Stomach (tissue), 9 donors: ENCODE results near the gene KTN1. TPM values are rescaled to one million over a fixed set of nuclear protein-coding genes. Genes with fewer than 3 reads are reported as not detected.

ENCODE experiments used
- DNase-seq, 2 donors: peaks; one replicate each; pipeline versions ENCODE4 v3.0.0 to v3.0.0-alpha.2; 2013 to 2019
- H3K27ac ChIP-seq, 5 donors: fragments of 200-600 bp in 4 of 5; sonication (generic) in 4 of 5; one replicate each; pipeline ENCODE4 v1.5.1; 2013 to 2019; ENCODE audit warnings: mild to moderate bottlenecking in 1 of 5, moderate library complexity in 1 of 5
- H3K27me3 ChIP-seq, 3 donors: fragments of 200-600 bp; sonication (generic); one replicate each; pipeline ENCODE4 v1.5.1; 2017 to 2019; ENCODE audit warnings: mixed run types in 1 of 3
- H3K36me3 ChIP-seq, 4 donors: fragments of 200-600 bp; sonication (generic); 1 replicate in 3 of 4; 2 replicates in 1 of 4; pipeline ENCODE4 v1.5.1; 2016 to 2019
- H3K4me1 ChIP-seq, 4 donors: fragments of 200-600 bp; sonication (generic); one replicate each; pipeline ENCODE4 v1.5.1; 2016 to 2019
- H3K4me3 ChIP-seq, 4 donors: fragments of 200-600 bp; sonication (generic) in 3 of 4; one replicate each; pipeline ENCODE4 v1.5.1; 2016 to 2019; ENCODE audit warnings: mild to moderate bottlenecking in 1 of 4
- H3K9me3 ChIP-seq, 4 donors: fragments of 200-600 bp; sonication (generic); one replicate each; pipeline ENCODE4 v1.5.1; 2016 to 2019
- EP300 ChIP-seq: sonication (generic); formaldehyde crosslinking; IDR thresholded peaks from one replicate; pipeline ENCODE4 v1.6.1; 2017; ENCODE audit warnings: antibody characterized with exemption
- POLR2A ChIP-seq, 4 donors: fragments of 450-650 bp; IDR thresholded peaks; one replicate each; pipeline ENCODE4 v1.6.1; 2016; ENCODE audit warnings: antibody characterized with exemption in 4 of 4, control low read depth in 2 of 4, mild to moderate bottlenecking in 1 of 4, moderate library complexity in 1 of 4
- POLR2AphosphoS5 ChIP-seq, 3 donors: sonication (generic); formaldehyde crosslinking; IDR thresholded peaks; one replicate each; pipeline ENCODE4 v1.6.1; 2016; ENCODE audit warnings: antibody characterized with exemption in 3 of 3
- WGBS, 5 donors: extraction: QIAGEN DNeasy Blood & Tissue Kit in 3 of 5; methylation state at CpG; one replicate each; pipeline versions ENCODE4 v1.1.5 to v1.1.7; 2013 to 2018; 5-methylcytosine and 5-hydroxymethylcytosine counted together
- intact Hi-C: fragments of 100-400 bp; cut with DNase I; formaldehyde crosslinking; loops from one replicate; pipeline ENCODE4 v1.15.1; 2023; ENCODE audit warnings: low total_unique reads
- polyA plus RNA-seq, 3 donors: library from polyadenylated mRNA; stranded (reverse); fragments of 200-250 nt; gene quantifications; one replicate each; pipeline ENCODE4 v1.2.3, GENCODE V29; 2013
- total RNA-seq, 5 donors: library from RNA; depleted of rRNA; stranded (reverse); fragments of >200 nt; gene quantifications; one replicate each; pipeline versions ENCODE4 v1.1.0 to v1.2.3, GENCODE V29; 2014 to 2016
- TF ChIP-seq, protein P1 (sequence below), 7 experiments: fragments of 450-650 bp in 4 of 7; fragments of 200-600 bp in 3 of 7; sonication (generic) in 3 of 7; IDR thresholded peaks; one replicate each; pipeline ENCODE4 v1.5.1; 2016 to 2019; ENCODE audit warnings: antibody characterized with exemption in 7 of 7, control low read depth in 2 of 7, mild to moderate bottlenecking in 1 of 7
- donor health status: healthy with polysubstance abuse.
- donor health status: Bipolar disorder and iron deficiency.
- donor health status: healthy.

Gene KTN1
- total and polyA plus RNA-seq, 8 donors = 43.3 to 123 (median 81.2) TPM

- TF ChIP-seq POLR2A (IDR thresholded peaks at IDR 0.05) = no peak
- TF ChIP-seq POLR2AphosphoS5 (IDR thresholded peaks at IDR 0.05) = no peak
- TF ChIP-seq, protein P1, sequence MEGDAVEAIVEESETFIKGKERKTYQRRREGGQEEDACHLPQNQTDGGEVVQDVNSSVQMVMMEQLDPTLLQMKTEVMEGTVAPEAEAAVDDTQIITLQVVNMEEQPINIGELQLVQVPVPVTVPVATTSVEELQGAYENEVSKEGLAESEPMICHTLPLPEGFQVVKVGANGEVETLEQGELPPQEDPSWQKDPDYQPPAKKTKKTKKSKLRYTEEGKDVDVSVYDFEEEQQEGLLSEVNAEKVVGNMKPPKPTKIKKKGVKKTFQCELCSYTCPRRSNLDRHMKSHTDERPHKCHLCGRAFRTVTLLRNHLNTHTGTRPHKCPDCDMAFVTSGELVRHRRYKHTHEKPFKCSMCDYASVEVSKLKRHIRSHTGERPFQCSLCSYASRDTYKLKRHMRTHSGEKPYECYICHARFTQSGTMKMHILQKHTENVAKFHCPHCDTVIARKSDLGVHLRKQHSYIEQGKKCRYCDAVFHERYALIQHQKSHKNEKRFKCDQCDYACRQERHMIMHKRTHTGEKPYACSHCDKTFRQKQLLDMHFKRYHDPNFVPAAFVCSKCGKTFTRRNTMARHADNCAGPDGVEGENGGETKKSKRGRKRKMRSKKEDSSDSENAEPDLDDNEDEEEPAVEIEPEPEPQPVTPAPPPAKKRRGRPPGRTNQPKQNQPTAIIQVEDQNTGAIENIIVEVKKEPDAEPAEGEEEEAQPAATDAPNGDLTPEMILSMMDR (IDR thresholded peaks at IDR 0.05) = no peak
- no peak for TF ChIP-seq EP300
- DNase-seq = no peak
These were observed 132.5 kb downstream of the KTN1 start for GRCh38 chr14:55712491-55712890.

DNA sequence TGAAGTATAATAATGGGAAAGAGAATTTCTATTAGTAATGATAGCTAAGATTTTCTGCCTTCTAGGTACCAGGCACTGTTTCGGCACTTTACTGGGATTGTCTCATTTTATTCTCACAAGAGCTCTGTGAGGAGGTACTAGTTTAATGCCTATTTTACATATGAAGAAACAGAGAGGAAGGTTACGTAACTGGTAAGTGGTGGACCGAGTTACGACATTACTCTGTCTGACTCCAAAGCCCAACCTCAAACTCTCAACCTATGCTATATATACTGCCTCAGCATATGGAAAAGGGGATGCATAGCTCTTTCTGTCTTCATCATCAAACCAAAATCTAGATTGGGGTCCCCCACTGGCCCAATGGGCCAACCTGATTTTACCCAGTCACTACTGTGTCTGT lies 133.5 kb downstream of the KTN1 start:
- Histone ChIP-seq H3K4me1 (no peaks in the 10 kb centered on the region), H3K4me3 (no peak overlapping the region), H3K27me3 (no peaks in the 10 kb centered on the region), H3K9me3 (no peaks in the 10 kb centered on the region), H3K27ac (no peak overlapping the region), H3K36me3 (no peaks in the 10 kb centered on the region)
- intact Hi-C loops = no loop called here
- TF ChIP-seq, protein P1 (IDR thresholded peaks at IDR 0.05) = no peak
- TF ChIP-seq POLR2A (IDR thresholded peaks at IDR 0.05) = no peak
- no peak for TF ChIP-seq EP300
- TF ChIP-seq POLR2AphosphoS5 (IDR thresholded peaks at IDR 0.05) = no peak
- no peak for DNase-seq
- 82 to 95% (median 91%) methylated on average over 4 of the region's 4 CpGs for WGBS, 5 donors

More at GRCh38 chr14:55712491-55712890, 132.5 kb downstream of the KTN1 start:
- H3K4me3 ChIP-seq = no peak overlapping the region
- intact Hi-C loops = no loop called here
- H3K36me3 ChIP-seq = no peaks in the 10 kb centered on the region
- WGBS, 5 donors = 78 to 95% (median 83%) methylated on average over 5 of the region's 5 CpGs
- H3K9me3 ChIP-seq = no peaks in the 10 kb centered on the region
- H3K27me3 ChIP-seq = no peaks in the 10 kb centered on the region
- H3K4me1 ChIP-seq = peaks cover 0 to 5% (median 1%) of the 10 kb centered on the region in 4 donors
- H3K27ac ChIP-seq = no peak overlapping the region

- intact Hi-C loops = no loop called here
- Histone ChIP-seq H3K27ac (no peak overlapping the region), H3K27me3 (no peaks in the 10 kb centered on the region), H3K4me3 (no peak overlapping the region), H3K36me3 (no peaks in the 10 kb centered on the region), H3K4me1 (no peaks in the 10 kb centered on the region), H3K9me3 (no peaks in the 10 kb centered on the region)
- peak in 1 of 2 donors; percentile 53 for DNase-seq
- TF ChIP-seq POLR2AphosphoS5 (IDR thresholded peaks at IDR 0.05) (no peak), EP300 (no peak), POLR2A (IDR thresholded peaks at IDR 0.05) (no peak)
- TF ChIP-seq, protein P1 (IDR thresholded peaks at IDR 0.05) = no peak
- 69 to 79% (median 75%) methylated on average over 5 of the region's 5 CpGs for WGBS, 5 donors
These were observed 135.9 kb downstream of the KTN1 start for GRCh38 chr14:55715889-55716288.

DNA sequence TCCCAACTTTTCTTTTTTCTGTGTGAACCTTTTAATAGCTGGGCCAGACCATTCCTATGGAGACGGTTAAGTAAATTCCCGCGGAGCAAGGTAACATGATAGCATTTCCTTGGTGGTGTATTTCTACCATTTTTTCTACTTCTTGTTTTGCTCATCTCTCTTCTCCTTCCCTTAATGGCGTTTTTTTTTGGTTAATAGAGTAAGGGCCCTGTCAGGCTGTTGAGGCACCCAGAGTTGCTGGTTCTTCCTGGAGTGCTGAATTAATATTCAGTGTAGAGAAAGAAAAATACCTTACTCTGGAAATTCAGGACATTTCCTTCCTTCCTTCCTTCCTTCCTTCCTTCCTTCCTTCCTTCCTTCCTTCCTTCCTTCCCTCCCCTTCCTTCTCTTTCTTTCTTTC lies 137.6 kb downstream of the KTN1 start:
- Histone ChIP-seq H3K4me3 (no peak overlapping the region), H3K4me1 (no peaks in the 10 kb centered on the region), H3K9me3 (no peaks in the 10 kb centered on the region), H3K27ac (no peak overlapping the region), H3K27me3 (no peaks in the 10 kb centered on the region), H3K36me3 (no peaks in the 10 kb centered on the region)
- no peak for DNase-seq
- WGBS, 5 donors = 91 to 96% (median 94%) methylated on average over 4 of the region's 4 CpGs
- intact Hi-C loops = no loop called here
- TF ChIP-seq POLR2A (IDR thresholded peaks at IDR 0.05) (no peak), POLR2AphosphoS5 (IDR thresholded peaks at IDR 0.05) (no peak), EP300 (no peak)
- TF ChIP-seq, protein P1 (IDR thresholded peaks at IDR 0.05) = no peak
